MM.1S (cell line): ENCODE results near the gene MACROD2.

Source experiments
- DNase-seq: peaks from one replicate; pipeline ENCODE4 v3.0.0-alpha.2; 2015
- H2AFZ ChIP-seq: fragments of 300-600 bp; sonication (generic); 2 replicates; pipeline ENCODE4 v1.6.0; 2016; ENCODE audit warnings: antibody characterized with exemption, low read length
- H3F3A ChIP-seq: fragments of 300-600 bp; sonication (generic); 2 replicates; pipeline ENCODE4 v1.6.1; 2016; ENCODE audit warnings: mild to moderate bottlenecking, antibody characterized with exemption, low read length, moderate library complexity, mixed read lengths; ENCODE audit not compliant: insufficient read depth
- H3K27ac ChIP-seq: fragments of 300-600 bp; sonication (generic); 2 replicates; pipeline ENCODE4 v1.5.1; 2016; ENCODE audit warnings: mild to moderate bottlenecking, low read length
- H3K27me3 ChIP-seq: fragments of 300-600 bp; sonication (generic); replicated peaks from 2 replicates; pipeline ENCODE4 v1.6.0; 2016; ENCODE audit warnings: low read length; ENCODE audit not compliant: insufficient read depth
- H3K36me3 ChIP-seq: fragments of 300-600 bp; sonication (generic); replicated peaks from 2 replicates; pipeline ENCODE4 v1.6.1; 2016; ENCODE audit warnings: mild to moderate bottlenecking, low read length, mixed read lengths; ENCODE audit not compliant: insufficient read depth
- H3K4me1 ChIP-seq: fragments of 300-600 bp; sonication (generic); 2 replicates; pipeline ENCODE4 v1.6.1; 2016; ENCODE audit warnings: low read length, mixed read lengths
- H3K4me2 ChIP-seq: fragments of 300-600 bp; sonication (generic); 2 replicates; pipeline ENCODE4 v1.6.0; 2016; ENCODE audit warnings: low read depth, low read length
- H3K4me3 ChIP-seq: fragments of 300-600 bp; sonication (generic); 2 replicates; pipeline ENCODE4 v1.5.1; 2016; ENCODE audit warnings: low read length, mixed read lengths
- H3K79me2 ChIP-seq: fragments of 300-600 bp; sonication (generic); 2 replicates; pipeline ENCODE4 v1.6.1; 2016; ENCODE audit warnings: mixed run types, low read length, mixed read lengths
- H3K9ac ChIP-seq: fragments of 300-600 bp; sonication (generic); 2 replicates; pipeline ENCODE4 v1.6.1; 2016; ENCODE audit warnings: low read length, mixed read lengths
- H3K9me2 ChIP-seq: fragments of 300-600 bp; sonication (generic); replicated peaks from 2 replicates; pipeline ENCODE4 v1.6.1; 2016; ENCODE audit warnings: mild to moderate bottlenecking, low read length, mixed read lengths; ENCODE audit not compliant: insufficient read depth
- H3K9me3 ChIP-seq: fragments of 300-600 bp; sonication (generic); replicated peaks from 2 replicates; pipeline ENCODE4 v1.6.1; 2016; ENCODE audit warnings: mild to moderate bottlenecking, low read length, mixed read lengths; ENCODE audit not compliant: insufficient read depth
- H4K20me1 ChIP-seq: fragments of 300-600 bp; sonication (generic); 2 replicates; pipeline ENCODE4 v1.6.1; 2016; ENCODE audit warnings: mild to moderate bottlenecking, low read length, moderate library complexity, mixed read lengths; ENCODE audit not compliant: insufficient read depth
- CTCF ChIP-seq: fragments of 300-600 bp; sonication (generic); IDR thresholded peaks from 2 replicates; pipeline ENCODE4 v1.5.1; 2016; ENCODE audit warnings: antibody characterized with exemption, low read length, mixed read lengths
- EZH2 ChIP-seq: fragments of 300-600 bp; sonication (generic); optimal IDR thresholded peaks from 2 replicates; pipeline ENCODE3; 2017; ENCODE audit warnings: low read depth, mild to moderate bottlenecking, antibody characterized with exemption, low read length, mixed read lengths
- EZH2phosphoT487 ChIP-seq: fragments of 300-600 bp; sonication (generic); IDR thresholded peaks from 2 replicates; pipeline ENCODE4 v1.6.1; 2018; ENCODE audit warnings: antibody characterized with exemption, low read length

MACROD2 gene

GRCh38 chr20:16058268-16058667 is 2063.0 kb downstream of the MACROD2 start:
- no peaks in the 10 kb centered on the region for H3F3A ChIP-seq
- no peak for DNase-seq
- TF ChIP-seq CTCF (no peak), EZH2 (no peak), EZH2phosphoT487 (no peak)

GRCh38 chr20:16059841-16060240 is 2064.5 kb downstream of the MACROD2 start:
- H3K79me2 ChIP-seq: no peaks in the 10 kb centered on the region
- H3K27ac ChIP-seq: no peak overlapping the region
- no peaks in the 10 kb centered on the region for H4K20me1 ChIP-seq
- H3K4me1 ChIP-seq: no peaks in the 10 kb centered on the region
- no peaks in the 10 kb centered on the region for H3F3A ChIP-seq
- no peaks in the 10 kb centered on the region for H3K36me3 ChIP-seq
- TF ChIP-seq EZH2phosphoT487 (no peak), EZH2 (no peak), CTCF (no peak)
- H3K4me2 ChIP-seq: no peak overlapping the region
- no peaks in the 10 kb centered on the region for H3K9me3 ChIP-seq
- H3K4me3 ChIP-seq: no peak overlapping the region
- no peaks in the 10 kb centered on the region for H3K9me2 ChIP-seq
- no peak for DNase-seq
- no peak overlapping the region for H3K9ac ChIP-seq
- H3K27me3 ChIP-seq: no peaks in the 10 kb centered on the region
- H2AFZ ChIP-seq: no peak overlapping the region

More at GRCh38 chr20:16058268-16058667, 2063.0 kb downstream of the MACROD2 start:
- Histone ChIP-seq H3K27me3 (no peaks in the 10 kb centered on the region), H4K20me1 (no peaks in the 10 kb centered on the region), H3K36me3 (no peaks in the 10 kb centered on the region), H3K9me3 (no peaks in the 10 kb centered on the region), H3K9ac (no peak overlapping the region), H3K4me1 (no peaks in the 10 kb centered on the region), H3K79me2 (no peaks in the 10 kb centered on the region), H3K9me2 (no peaks in the 10 kb centered on the region), H2AFZ (no peak overlapping the region), H3K27ac (no peak overlapping the region), H3K4me3 (no peak overlapping the region), H3K4me2 (no peak overlapping the region)

GRCh38 chr20:16061351-16061750 is 2066.0 kb downstream of the MACROD2 start:
- Histone ChIP-seq H3K36me3 (no peaks in the 10 kb centered on the region), H3K27me3 (no peaks in the 10 kb centered on the region), H3K9ac (no peak overlapping the region), H3K4me2 (no peak overlapping the region), H3K27ac (no peak overlapping the region), H3K9me2 (no peaks in the 10 kb centered on the region), H3K4me3 (no peak overlapping the region), H4K20me1 (no peaks in the 10 kb centered on the region), H2AFZ (no peak overlapping the region), H3K9me3 (no peaks in the 10 kb centered on the region), H3K79me2 (no peaks in the 10 kb centered on the region), H3F3A (no peaks in the 10 kb centered on the region), H3K4me1 (no peaks in the 10 kb centered on the region)
- no peak for TF ChIP-seq EZH2
- TF ChIP-seq CTCF: no peak
- DNase-seq: no peak
